Kidney (tissue), 14 donors: Measurements from ENCODE around the gene TMEM132A. TPM values are rescaled to one million over a fixed set of nuclear protein-coding genes. Genes with fewer than 3 reads are reported as not detected.

ENCODE experiments used
- DNase-seq, 5 donors: peaks; one replicate each; pipeline ENCODE4 v3.0.0-alpha.2; 2013 to 2020
- FAIRE-seq: peaks from 2 replicates; lab custom pipeline; 2012; peaks lifted over from hg19 to GRCh38; lab: Jason Lieb, UNC
- H3K27ac ChIP-seq, 2 donors: one replicate each; pipeline ENCODE4 v1.7.0; 2013; ENCODE audit warnings: low read depth in 2 of 2, low read length in 2 of 2, inconsistent platforms in 1 of 2
- H3K27me3 ChIP-seq: one replicate; pipeline ENCODE4 v1.7.1; 2013; ENCODE audit warnings: low read length, inconsistent platforms; ENCODE audit not compliant: control insufficient read depth, insufficient read depth
- H3K36me3 ChIP-seq, 3 donors: one replicate each; pipeline versions ENCODE4 v1.7.0 to v1.7.1; 2013; ENCODE audit warnings: low read length in 3 of 3, control low read depth in 1 of 3, inconsistent platforms in 1 of 3; ENCODE audit not compliant: insufficient read depth in 3 of 3, control insufficient read depth in 2 of 3
- H3K4me1 ChIP-seq, 3 donors: one replicate each; pipeline versions ENCODE4 v1.7.0 to v1.7.1; 2013; ENCODE audit warnings: low read length in 3 of 3, inconsistent platforms in 1 of 3, low read depth in 1 of 3; ENCODE audit not compliant: control insufficient read depth in 2 of 3, insufficient read depth in 2 of 3
- H3K4me3 ChIP-seq, 3 donors: one replicate each; pipeline versions ENCODE4 v1.7.0 to v1.8.1; 2013; ENCODE audit warnings: low read length in 3 of 3, control low read depth in 1 of 3, inconsistent platforms in 1 of 3
- H3K9ac ChIP-seq, 3 donors: one replicate each; pipeline versions ENCODE4 v1.7.0 to v1.7.1; 2013; ENCODE audit warnings: low read length in 3 of 3, control low read depth in 1 of 3, inconsistent platforms in 1 of 3
- H3K9me3 ChIP-seq, 3 donors: one replicate each; pipeline versions ENCODE4 v1.7.0 to v1.7.1; 2013; ENCODE audit warnings: low read length in 3 of 3, control low read depth in 1 of 3, inconsistent platforms in 1 of 3; ENCODE audit not compliant: control insufficient read depth in 2 of 3, insufficient read depth in 1 of 3
- intact Hi-C: fragments of 100-400 bp; cut with DNase I; formaldehyde crosslinking; loops from one replicate; pipeline ENCODE4 v1.11.1; 2022
- polyA plus RNA-seq: library from polyadenylated mRNA; stranded (reverse); fragments of 350-450 nt; fragmentation: Illumina TruSeq; extraction: RNeasy Lipid Tissue Mini Kit (QIAGEN cat#74804); gene quantifications from one replicate; pipeline ENCODE4 v1.2.3, GENCODE V29; 2014; ENCODE audit warnings: low read depth, low replicate concordance; ENCODE audit not compliant: insufficient read depth
- total RNA-seq: library from RNA; stranded (reverse); fragmentation: NEBNext Ultra II Directional; extraction: Animal tissue kit (Norgen Biotek cat#: 25700); gene quantifications from one replicate; pipeline ENCODE4 v1.2.1, GENCODE V29; 2021
- TF ChIP-seq, protein P1 (sequence below): IDR thresholded peaks from 3 replicates; pipeline ENCODE4 v1.5.1; 2012; ENCODE audit warnings: mild to moderate bottlenecking, moderate library complexity, borderline replicate concordance; ENCODE audit not compliant: insufficient read depth; ENCODE audit errors: extremely low read depth
- donor health status: control.
- donor health status: control.
- donor health status: control.
- donor health status: control.
- donor health status: control.
- donor health status: DM: yes; HTN: yes; CAD: no.
- donor health status: Normal renal cell carcinoma (clear cell type).

The TMEM132A gene
- total and polyA plus RNA-seq, 2 donors from 2014 or later = 17.2 to 19.1 TPM

- TF ChIP-seq, protein P1, sequence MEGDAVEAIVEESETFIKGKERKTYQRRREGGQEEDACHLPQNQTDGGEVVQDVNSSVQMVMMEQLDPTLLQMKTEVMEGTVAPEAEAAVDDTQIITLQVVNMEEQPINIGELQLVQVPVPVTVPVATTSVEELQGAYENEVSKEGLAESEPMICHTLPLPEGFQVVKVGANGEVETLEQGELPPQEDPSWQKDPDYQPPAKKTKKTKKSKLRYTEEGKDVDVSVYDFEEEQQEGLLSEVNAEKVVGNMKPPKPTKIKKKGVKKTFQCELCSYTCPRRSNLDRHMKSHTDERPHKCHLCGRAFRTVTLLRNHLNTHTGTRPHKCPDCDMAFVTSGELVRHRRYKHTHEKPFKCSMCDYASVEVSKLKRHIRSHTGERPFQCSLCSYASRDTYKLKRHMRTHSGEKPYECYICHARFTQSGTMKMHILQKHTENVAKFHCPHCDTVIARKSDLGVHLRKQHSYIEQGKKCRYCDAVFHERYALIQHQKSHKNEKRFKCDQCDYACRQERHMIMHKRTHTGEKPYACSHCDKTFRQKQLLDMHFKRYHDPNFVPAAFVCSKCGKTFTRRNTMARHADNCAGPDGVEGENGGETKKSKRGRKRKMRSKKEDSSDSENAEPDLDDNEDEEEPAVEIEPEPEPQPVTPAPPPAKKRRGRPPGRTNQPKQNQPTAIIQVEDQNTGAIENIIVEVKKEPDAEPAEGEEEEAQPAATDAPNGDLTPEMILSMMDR = no peak
- H3K9ac ChIP-seq = no peak overlapping the region
- FAIRE-seq (no peak), DNase-seq (no peak)
- H3K36me3 ChIP-seq = peaks cover 8 to 25% (median 21%) of the 10 kb centered on the region in 3 donors
- H3K4me3 ChIP-seq = no peak overlapping the region
- no peaks in the 10 kb centered on the region for H3K27me3 ChIP-seq
- intact Hi-C loops = no loop called here
- no peaks in the 10 kb centered on the region for H3K9me3 ChIP-seq
- H3K27ac ChIP-seq = no peak overlapping the region
- peaks cover 3 to 18% (median 6%) of the 10 kb centered on the region in 3 donors for H3K4me1 ChIP-seq
These were observed 7.0 kb upstream of the TMEM132A start for GRCh38 chr11:60917267-60917666.

- Histone ChIP-seq H3K4me1 (peaks cover 3 to 10% (median 6%) of the 10 kb centered on the region in 3 donors), H3K9me3 (no peaks in the 10 kb centered on the region), H3K27ac (no peak overlapping the region), H3K27me3 (no peaks in the 10 kb centered on the region), H3K9ac (no peak overlapping the region), H3K36me3 (peaks cover 8 to 31% (median 21%) of the 10 kb centered on the region in 3 donors), H3K4me3 (no peak overlapping the region)
- TF ChIP-seq, protein P1 = no peak
- intact Hi-C loops = no loop called here
- FAIRE-seq (no peak), DNase-seq (no peak)
These were observed 5.9 kb upstream of the TMEM132A start for GRCh38 chr11:60918251-60918938.

GRCh38 chr11:60918939-60919265 lies 5.4 kb upstream of the TMEM132A start:
- TF ChIP-seq, protein P1 = no peak
- H3K4me1 ChIP-seq = peaks cover 3 to 12% (median 6%) of the 10 kb centered on the region in 3 donors

More at GRCh38 chr11:60918939-60919265, 5.4 kb upstream of the TMEM132A start:
- H3K9ac ChIP-seq = no peak overlapping the region
- no peak overlapping the region for H3K27ac ChIP-seq
- intact Hi-C loops = no loop called here
- no peaks in the 10 kb centered on the region for H3K27me3 ChIP-seq
- H3K9me3 ChIP-seq = no peaks in the 10 kb centered on the region
- H3K36me3 ChIP-seq = peaks cover 8 to 31% (median 21%) of the 10 kb centered on the region in 3 donors
- no peak overlapping the region for H3K4me3 ChIP-seq
- FAIRE-seq (no peak), DNase-seq (no peak)
